HG02678 (cell line): Measurements from ENCODE around the gene CCDC17.

Source experiments
- ATAC-seq: cut with Tn5 transposase; IDR thresholded peaks from one replicate; pipeline ENCODE4 v1.9.1; 2021; ENCODE audit warnings: mild to moderate bottlenecking, moderate library complexity; ENCODE audit not compliant: unreplicated experiment

Gene CCDC17

GRCh38 chr1:45623972-45624371, at the start of gene CCDC17:
TSS of gene CCDC17 (minus strand) at chr1:45624054. CDS start at chr1:45623909, 145 bp downstream.
- no peak for ATAC-seq

- no peak for ATAC-seq
Observed at GRCh38 chr1:45669859-45670655, 46.2 kb upstream of the CCDC17 start.

GRCh38 chr1:45669379-45669778, 45.5 kb upstream of the CCDC17 start:
- ATAC-seq: no peak

GRCh38 chr1:45668526-45668925, 44.7 kb upstream of the CCDC17 start:
- no peak for ATAC-seq

- ATAC-seq: no peak
Observed at GRCh38 chr1:45667321-45668111, 43.7 kb upstream of the CCDC17 start.

GRCh38 chr1:45666836-45667235, 43.0 kb upstream of the CCDC17 start:
- ATAC-seq: no peak

GRCh38 chr1:45660336-45660735, 36.5 kb upstream of the CCDC17 start:
- no peak for ATAC-seq

GRCh38 chr1:45659222-45659621, 35.4 kb upstream of the CCDC17 start:
- no peak for ATAC-seq

- no peak for ATAC-seq
Observed at GRCh38 chr1:45658171-45658570, 34.3 kb upstream of the CCDC17 start.

GRCh38 chr1:45656573-45657226, 32.8 kb upstream of the CCDC17 start:
- ATAC-seq: no peak

- ATAC-seq: no peak
Observed at GRCh38 chr1:45654540-45655280, 30.9 kb upstream of the CCDC17 start.

GRCh38 chr1:45647248-45648021, 23.6 kb upstream of the CCDC17 start:
- no peak for ATAC-seq

GRCh38 chr1:45644661-45645060, 20.8 kb upstream of the CCDC17 start:
- ATAC-seq: no peak

GRCh38 chr1:45643978-45644377, 20.1 kb upstream of the CCDC17 start:
- no peak for ATAC-seq

- no peak for ATAC-seq
Observed at GRCh38 chr1:45643321-45643720, 19.5 kb upstream of the CCDC17 start.

GRCh38 chr1:45640293-45640692, 16.4 kb upstream of the CCDC17 start:
- ATAC-seq: no peak

- ATAC-seq: no peak
Observed at GRCh38 chr1:45635211-45635610, 11.4 kb upstream of the CCDC17 start.

- no peak for ATAC-seq
Observed at GRCh38 chr1:45630429-45630828, 6.6 kb upstream of the CCDC17 start.

- ATAC-seq: no peak
Observed at GRCh38 chr1:45629035-45629434, 5.2 kb upstream of the CCDC17 start.
